NT2/D1 (cell line): ENCODE data around the gene TRMT6.

Experiments used
- DNase-seq: peaks from one replicate; pipeline ENCODE4 v3.0.0-alpha.2; 2011; ENCODE audit warnings: low read depth, low spot score
- H3K27me3 ChIP-seq: 2 replicates; pipeline ENCODE4 v1.6.0; 2011; ENCODE audit warnings: mild to moderate bottlenecking; ENCODE audit not compliant: insufficient read length, insufficient read depth
- H3K36me3 ChIP-seq: 2 replicates; pipeline ENCODE4 v1.6.1; 2011; ENCODE audit warnings: mild to moderate bottlenecking, low read length, mixed read lengths; ENCODE audit not compliant: insufficient read depth, insufficient read length
- H3K4me1 ChIP-seq: 2 replicates; pipeline ENCODE4 v1.5.1; 2011; ENCODE audit not compliant: insufficient read depth, insufficient read length
- H3K4me3 ChIP-seq: 2 replicates; pipeline ENCODE4 v1.5.1; 2011; ENCODE audit warnings: low read depth; ENCODE audit not compliant: insufficient read length
- H3K9ac ChIP-seq: 2 replicates; pipeline ENCODE4 v1.6.0; 2011; ENCODE audit warnings: low read depth; ENCODE audit not compliant: insufficient read length
- H3K9me3 ChIP-seq: 2 replicates; pipeline ENCODE4 v1.5.1; 2011; ENCODE audit warnings: mild to moderate bottlenecking, low read length; ENCODE audit not compliant: insufficient read depth
- SUZ12 ChIP-seq: IDR thresholded peaks from 2 replicates; pipeline ENCODE4 v1.6.1; 2011; ENCODE audit not compliant: insufficient read length, insufficient read depth; ENCODE audit errors: extremely low read depth
- YY1 ChIP-seq: IDR thresholded peaks from 2 replicates; pipeline ENCODE4 v1.6.1; 2011; ENCODE audit not compliant: insufficient read length, insufficient read depth
- ZNF274 ChIP-seq: IDR thresholded peaks from 2 replicates; pipeline ENCODE4 v1.6.1; 2011; ENCODE audit warnings: mild to moderate bottlenecking, low read depth, low read length

The TRMT6 gene

DNA sequence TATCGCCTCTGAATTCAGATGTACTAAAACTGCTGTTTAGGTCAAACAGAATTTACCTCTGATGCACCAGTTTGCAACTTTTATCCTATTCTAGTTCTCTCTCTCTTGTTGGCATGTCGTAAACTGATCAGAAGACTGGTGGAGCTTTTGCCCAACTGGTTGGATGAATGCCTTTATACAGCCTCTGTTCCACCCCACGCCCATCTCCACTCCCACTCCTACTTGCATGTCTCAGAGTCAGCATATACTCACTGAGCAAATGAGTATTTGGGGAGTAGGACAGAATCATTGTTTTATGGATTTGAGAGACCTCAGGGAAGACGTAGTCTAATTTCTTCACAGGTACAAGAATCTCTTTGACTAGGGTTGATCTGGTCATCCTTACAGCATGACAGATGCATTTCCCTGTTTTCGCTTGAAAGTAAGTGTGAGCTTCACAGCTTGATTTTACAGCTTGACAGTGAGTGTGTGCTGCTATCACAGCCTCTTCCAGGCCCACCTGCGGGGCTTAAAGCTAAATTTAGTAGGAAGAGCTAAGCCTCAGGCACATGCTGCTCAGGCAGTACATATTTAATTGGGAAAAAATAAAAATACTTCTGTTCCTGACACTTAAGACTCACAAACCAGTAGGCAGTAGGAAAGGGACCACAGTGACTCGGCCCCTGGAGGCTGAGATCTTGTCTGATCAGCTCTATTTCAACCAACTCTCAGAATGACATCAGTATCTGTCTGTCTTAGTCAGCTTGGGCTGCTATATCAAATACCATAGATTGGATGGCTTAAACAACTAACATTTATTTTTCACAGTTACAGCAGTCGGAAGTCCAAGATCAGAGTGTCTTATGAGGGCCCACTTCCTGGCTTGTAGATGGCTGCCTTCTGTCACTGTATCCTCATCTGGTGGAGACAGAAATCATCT is 30.4 kb downstream of the TRMT6 start:
- H3K36me3 ChIP-seq, result no peaks in the 10 kb centered on the region
- peaks cover 4% of the 10 kb centered on the region for H3K4me1 ChIP-seq
- TF ChIP-seq SUZ12 (no peak), YY1 (no peak)
- DNase-seq, result no peak
- no peak overlapping the region for H3K4me3 ChIP-seq
- H3K9me3 ChIP-seq, result no peaks in the 10 kb centered on the region
- H3K9ac ChIP-seq, result no peak overlapping the region
- H3K27me3 ChIP-seq, result no peaks in the 10 kb centered on the region

- TF ChIP-seq ZNF274, result no peak
- TF ChIP-seq SUZ12, result no peak
- no peak for TF ChIP-seq YY1
- Histone ChIP-seq H3K36me3 (no peaks in the 10 kb centered on the region), H3K9me3 (no peaks in the 10 kb centered on the region), H3K27me3 (no peaks in the 10 kb centered on the region), H3K9ac (no peak overlapping the region), H3K4me1 (peaks cover 4% of the 10 kb centered on the region), H3K4me3 (no peak overlapping the region)
- DNase-seq, result no peak
Measured at GRCh38 chr20:5918856-5919625, 31.3 kb downstream of the TRMT6 start.

DNA sequence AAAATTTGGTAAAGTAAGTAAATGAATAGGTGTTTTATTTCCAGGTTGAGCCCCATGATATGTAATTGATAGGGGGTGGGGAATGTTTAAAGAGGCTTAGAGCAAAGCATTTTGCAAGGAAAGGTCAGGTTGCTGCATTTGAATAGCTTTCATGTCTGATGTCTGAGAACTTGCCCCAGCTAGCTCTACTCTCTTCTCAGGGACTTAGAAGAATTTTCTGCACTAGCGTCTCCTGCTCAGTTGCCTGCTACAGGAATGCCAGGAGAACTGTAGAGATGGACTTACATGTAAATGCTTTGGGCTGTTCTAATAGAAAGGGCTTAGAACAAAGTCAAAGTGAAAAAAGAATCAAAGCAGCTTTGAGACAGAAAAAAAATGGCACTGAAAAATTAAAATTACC is 35.5 kb downstream of the TRMT6 start:
- Histone ChIP-seq H3K27me3 (peaks cover 5% of the 10 kb centered on the region), H3K36me3 (no peaks in the 10 kb centered on the region), H3K4me1 (peaks cover 4% of the 10 kb centered on the region), H3K9ac (no peak overlapping the region), H3K4me3 (no peak overlapping the region), H3K9me3 (no peaks in the 10 kb centered on the region)
- TF ChIP-seq ZNF274 (no peak), SUZ12 (no peak), YY1 (no peak)
- no peak for DNase-seq

- Histone ChIP-seq H3K36me3 (no peaks in the 10 kb centered on the region), H3K9ac (no peak overlapping the region), H3K4me1 (no peaks in the 10 kb centered on the region), H3K27me3 (peaks cover 5% of the 10 kb centered on the region), H3K9me3 (no peaks in the 10 kb centered on the region), H3K4me3 (no peak overlapping the region)
- TF ChIP-seq YY1 (no peak), ZNF274 (no peak), SUZ12 (no peak)
- no peak for DNase-seq
Measured at GRCh38 chr20:5913166-5913565, 37.2 kb downstream of the TRMT6 start.

GRCh38 chr20:5910186-5910585 is 40.1 kb downstream of the TRMT6 start:
- no peaks in the 10 kb centered on the region for H3K4me1 ChIP-seq
- H3K9ac ChIP-seq, result no peak overlapping the region
- DNase-seq, result no peak
- H3K27me3 ChIP-seq, result peaks cover 5% of the 10 kb centered on the region
- TF ChIP-seq YY1, result no peak
- TF ChIP-seq ZNF274, result no peak
- no peak for TF ChIP-seq SUZ12
- H3K36me3 ChIP-seq, result no peaks in the 10 kb centered on the region
- no peak overlapping the region for H3K4me3 ChIP-seq
- no peaks in the 10 kb centered on the region for H3K9me3 ChIP-seq

DNA sequence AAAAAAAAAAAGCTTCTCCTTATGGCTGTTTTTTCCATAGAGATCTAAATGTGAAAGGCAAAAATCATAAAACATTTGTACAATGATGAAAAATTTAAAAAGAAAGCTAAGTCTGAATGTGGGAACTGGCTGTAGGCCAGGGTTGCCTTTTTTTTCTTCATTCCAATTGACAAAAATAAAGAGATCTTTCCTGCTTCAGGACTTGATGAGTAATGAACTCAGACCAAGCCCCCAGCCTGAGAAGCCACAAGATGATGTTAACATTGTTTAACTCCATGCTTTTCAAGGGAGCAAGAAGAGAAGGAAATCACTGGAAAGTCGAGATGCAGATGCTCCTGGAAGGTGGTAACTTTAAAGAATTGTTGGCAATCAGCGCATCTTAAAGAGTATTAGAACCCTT is 41.4 kb downstream of the TRMT6 start:
- Histone ChIP-seq H3K27me3 (peaks cover 5% of the 10 kb centered on the region), H3K9ac (no peak overlapping the region), H3K4me1 (no peaks in the 10 kb centered on the region), H3K9me3 (no peaks in the 10 kb centered on the region), H3K36me3 (no peaks in the 10 kb centered on the region), H3K4me3 (no peak overlapping the region)
- DNase-seq, result no peak
- no peak for TF ChIP-seq ZNF274
- no peak for TF ChIP-seq SUZ12
- no peak for TF ChIP-seq YY1

DNA sequence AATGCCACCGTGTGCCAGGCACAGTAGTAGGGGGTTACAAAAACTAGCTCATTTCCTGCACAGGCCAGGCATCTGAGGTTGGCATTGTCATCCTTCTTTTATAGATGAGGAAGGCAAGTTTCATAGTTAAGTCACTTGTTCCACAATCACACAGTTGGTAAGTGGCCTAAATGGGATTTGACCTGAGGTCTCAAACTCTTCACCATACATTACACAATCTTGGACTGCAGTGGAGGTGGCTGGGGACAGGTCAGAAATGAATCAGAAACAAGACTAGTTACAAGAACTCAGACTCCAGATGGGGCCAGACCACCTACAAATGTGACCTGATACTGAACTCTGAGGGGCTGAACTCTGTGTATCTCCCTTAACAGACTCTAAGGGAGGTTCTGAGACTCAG is 49.4 kb downstream of the TRMT6 start:
- Histone ChIP-seq H3K27me3 (no peaks in the 10 kb centered on the region), H3K4me1 (no peaks in the 10 kb centered on the region), H3K9ac (no peak overlapping the region), H3K4me3 (no peak overlapping the region), H3K9me3 (no peaks in the 10 kb centered on the region), H3K36me3 (no peaks in the 10 kb centered on the region)
- TF ChIP-seq YY1 (no peak), ZNF274 (no peak), SUZ12 (no peak)
- DNase-seq, result no peak
